ENCODE results near the gene MRPL23.

MRPL23 gene

DNA sequence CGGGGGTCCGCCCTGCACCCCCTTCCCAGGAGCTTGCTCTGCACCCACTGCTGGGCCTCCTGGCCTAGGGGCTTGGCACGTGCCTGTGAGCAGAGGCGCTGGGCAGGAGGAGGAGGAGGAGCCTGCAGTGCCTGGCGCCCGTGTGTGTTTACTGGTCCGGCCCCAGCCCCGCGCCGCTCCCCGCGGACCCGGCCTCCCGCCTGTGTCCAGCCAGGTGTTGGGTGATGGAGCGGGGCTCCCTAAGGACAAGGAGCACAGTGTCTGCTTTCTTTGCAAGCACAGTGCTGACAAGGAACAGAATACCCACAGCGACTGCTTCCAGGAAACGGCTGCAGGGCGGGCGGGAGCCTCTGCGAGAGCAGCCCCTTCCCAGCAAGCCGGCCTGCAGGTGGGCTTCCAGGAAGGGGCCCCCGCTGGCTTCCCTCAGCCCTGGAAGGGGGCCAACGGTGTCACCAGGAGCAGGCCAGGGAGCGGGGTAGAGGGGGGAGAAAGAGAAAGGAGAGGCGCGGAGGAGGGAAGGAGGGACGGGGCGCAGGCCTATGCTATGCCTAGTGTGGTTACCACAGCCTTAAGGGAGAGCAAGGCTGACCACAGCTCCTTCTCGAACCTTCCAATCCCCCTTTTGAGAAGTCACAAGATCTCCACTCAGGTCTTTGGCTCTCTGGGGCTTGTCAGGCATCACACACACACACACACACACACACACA, 43.9 kb downstream of the MRPL23 start:
- DNase-seq (ENCODE audit: low read depth in 2 of 2) = no peak

DNA sequence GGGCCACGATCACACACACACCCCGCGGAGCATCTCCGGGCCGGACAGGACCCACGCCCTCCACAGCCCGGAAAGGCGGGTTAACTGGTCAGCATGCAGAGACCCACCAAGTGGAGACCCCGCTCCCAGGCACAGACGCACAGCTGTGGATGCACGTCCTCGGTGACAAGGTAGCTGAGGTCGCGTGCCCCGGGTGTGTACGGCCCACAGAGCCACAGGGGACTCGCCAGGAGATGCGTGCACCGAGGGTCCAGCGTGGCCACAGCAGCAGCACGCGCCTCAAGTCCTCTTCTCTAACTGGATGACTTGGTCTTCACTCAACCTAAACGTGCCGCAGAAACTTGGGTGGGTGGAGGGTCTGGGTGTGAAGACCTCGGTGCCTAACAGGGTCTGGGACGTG, 45.0 kb downstream of the MRPL23 start:
- DNase-seq (ENCODE audit: low read depth in 2 of 2) = no peak

DNA sequence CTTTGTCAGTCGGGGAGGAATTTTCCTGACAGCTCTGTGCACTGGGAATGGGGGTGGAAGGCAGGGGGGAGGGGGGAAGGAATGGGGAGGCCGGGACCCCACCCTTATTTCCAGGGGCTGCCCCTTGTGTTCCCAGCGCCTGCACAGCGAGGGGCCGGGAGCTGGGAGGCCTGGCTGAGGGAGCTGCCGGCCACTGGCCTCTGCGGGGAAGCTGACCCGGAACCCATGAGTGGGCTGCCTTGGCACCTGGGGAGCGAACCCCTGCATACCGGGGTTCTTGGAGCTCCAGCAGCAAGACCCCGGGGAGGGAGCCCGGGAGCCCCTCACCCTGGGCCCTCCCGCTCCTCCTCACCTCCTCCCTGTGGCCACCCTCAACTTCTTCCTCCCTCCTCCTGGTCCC, 47.0 kb downstream of the MRPL23 start:
- DNase-seq (ENCODE audit: low read depth in 2 of 2) = no peak

DNA sequence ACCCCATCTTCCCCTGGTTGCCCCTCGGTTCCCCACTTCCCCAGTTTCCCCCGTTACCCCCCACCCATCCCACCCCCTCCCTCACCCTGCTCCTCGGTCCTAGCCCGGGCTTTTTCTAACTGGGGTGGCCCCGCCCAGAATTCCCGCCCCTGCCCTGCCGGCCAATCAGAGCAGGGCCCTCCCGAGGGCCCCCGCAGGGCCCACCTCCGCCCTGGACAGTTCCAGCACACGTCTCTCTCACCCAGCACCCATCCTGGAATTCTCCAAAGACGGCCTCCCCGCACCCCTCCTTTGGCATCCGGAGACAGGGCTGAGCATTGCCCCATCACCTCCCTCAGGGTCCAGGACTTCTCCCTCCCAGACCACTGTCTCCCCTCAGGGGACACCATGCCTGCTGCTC, 50.6 kb downstream of the MRPL23 start, which contains the start of gene H19:
H19 (minus strand) TSS at position 88 of the 400 bp plus-strand sequence.
- DNase-seq (ENCODE audit: low read depth in 2 of 2) = no peak

DNA sequence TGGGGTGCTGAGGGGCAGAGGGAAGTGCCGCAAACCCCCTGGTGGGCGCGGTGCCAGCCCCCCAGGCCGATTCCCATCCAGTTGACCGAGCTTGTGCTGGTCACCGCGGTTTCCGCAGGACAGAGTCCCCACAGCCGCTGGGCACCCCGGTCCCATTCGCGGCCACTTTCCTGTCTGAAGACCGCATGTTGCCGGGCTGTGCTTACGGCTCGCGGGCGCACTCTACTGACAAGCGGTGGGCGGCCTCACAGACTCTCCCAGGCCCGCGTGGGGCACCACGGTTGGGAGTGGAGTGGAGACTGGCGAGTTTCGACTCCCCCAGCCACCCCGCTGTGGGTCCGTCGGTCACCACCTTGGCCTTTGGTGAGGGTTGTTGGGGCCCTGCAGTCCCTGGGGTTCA, 51.2 kb downstream of the MRPL23 start:
- no peak for DNase-seq (ENCODE audit: low read depth in 2 of 2)

DNA sequence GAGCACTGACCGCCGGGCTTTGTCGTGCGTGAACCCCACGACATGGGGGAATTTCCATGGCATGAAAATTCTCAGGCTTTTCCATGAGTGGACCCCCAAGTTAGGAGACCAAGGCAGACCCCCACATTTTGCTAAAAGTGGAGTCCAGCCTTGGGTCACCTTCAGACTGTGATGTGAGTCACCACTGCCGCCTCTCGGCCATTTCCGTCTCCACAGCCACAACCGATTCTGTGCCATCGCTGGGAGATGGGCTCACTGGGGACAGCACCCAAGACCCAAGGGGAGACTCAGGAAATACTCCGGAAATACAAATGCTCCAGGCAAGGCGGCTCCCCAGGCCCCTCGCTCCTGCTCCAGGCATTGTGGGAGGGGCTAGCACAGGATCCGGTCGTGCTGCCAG, 51.7 kb downstream of the MRPL23 start:
- DNase-seq (ENCODE audit: low read depth in 2 of 2) = no peak

DNA sequence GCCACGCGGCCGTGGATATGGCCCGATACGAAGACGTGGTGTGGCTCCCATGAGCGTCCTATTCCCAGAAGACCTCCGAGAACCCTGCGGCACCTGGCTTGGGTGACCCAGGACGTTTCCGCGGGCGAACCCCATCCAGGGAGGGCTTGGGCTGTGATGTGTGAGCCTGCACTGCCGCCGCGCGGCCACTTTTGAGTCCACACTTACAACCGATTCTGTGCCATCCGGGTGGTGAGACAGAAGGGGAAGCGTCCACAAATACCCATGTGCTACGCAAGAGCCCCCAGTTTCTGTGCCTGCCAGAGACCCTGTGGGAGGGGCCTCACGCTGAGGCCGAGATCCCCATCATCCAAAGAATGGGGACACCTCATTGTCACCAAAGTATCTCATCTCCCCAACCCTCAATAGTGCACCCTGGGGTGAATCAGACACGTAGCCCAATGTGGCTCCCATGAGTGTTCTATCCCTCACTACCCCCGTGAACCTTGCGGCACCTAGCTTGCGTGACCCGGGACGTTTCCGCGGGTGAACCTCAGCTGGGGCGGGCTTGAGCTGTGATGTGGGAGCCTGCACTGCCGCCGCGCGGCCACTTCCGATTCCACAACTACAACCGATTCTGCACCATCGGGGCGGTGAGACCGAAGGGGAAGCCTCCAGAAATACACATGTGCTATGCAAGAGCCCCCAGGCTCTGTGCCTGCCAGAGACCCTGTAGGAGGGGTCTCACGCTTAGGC, 55.1 kb downstream of the MRPL23 start:
- no peak for DNase-seq (ENCODE audit: low read depth in 2 of 2)

DNA sequence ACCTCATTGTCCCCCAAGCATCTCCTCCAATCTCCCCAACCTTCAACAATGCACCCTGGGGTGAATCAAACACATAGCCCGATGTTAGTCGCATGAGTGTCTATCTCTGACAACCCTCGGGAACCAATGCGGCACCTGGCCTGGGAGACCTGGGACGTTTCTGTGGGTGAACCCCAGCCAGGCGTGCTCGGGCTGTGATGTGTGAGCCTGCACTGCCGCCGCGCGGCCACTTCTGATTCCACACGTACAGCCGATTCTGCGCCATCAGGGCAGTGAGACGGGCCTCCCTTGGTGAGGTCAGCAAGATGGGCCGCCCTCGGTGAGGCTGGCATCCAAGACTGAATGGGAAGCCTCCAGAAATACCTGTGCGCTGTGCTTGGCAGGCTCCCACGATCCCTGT, 55.7 kb downstream of the MRPL23 start:
- no peak for DNase-seq (ENCODE audit: low read depth in 2 of 2)

DNA sequence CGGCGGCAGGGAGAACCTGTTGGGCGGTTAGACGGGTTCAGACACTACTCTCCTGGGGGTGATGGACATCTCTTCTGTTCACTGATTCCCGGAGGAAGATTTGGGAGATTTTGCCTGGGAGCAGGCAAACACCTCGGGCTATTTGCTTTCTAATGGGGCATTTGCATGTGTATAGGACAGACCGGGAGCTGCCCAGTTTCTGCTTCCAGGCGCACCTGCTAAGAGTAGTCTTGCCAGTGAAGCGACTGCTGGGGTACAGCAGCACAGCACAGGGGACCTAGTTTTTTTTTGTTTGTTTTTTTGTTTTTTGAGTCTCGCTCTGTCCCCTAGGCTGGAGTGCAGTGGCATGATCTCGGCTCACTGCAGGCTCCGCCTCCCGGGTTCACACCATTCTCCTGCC, 57.3 kb downstream of the MRPL23 start:
- no peak for DNase-seq (ENCODE audit: low read depth in 2 of 2)

Measured in stimulated activated CD4-positive, alpha-beta T cell treated with anti-CD3 and anti-CD28 coated beads, Interleukin-15, amount 100 ng/mL, for 48 hours (primary cell).